Activated CD8-positive, alpha-beta T cell treated with anti-CD3 and anti-CD28 coated beads, Interleukin-2, amount 10 ng/mL, durations not matched to agents 7 days and 5 days (primary cell): ENCODE measurements around the gene TK2. TPM values are rescaled to one million over a fixed set of nuclear protein-coding genes. Genes with fewer than 3 reads are reported as not detected.
"Not testable (repeated sequence)": the region's sequence is repeated elsewhere in the genome, so short reads cannot be mapped to it uniquely, and the experiment has no call there.

Source experiments
- ATAC-seq: fragments of 150-1000 bp; cut with Tn5 transposase; one replicate; pipeline ENCODE4 v1.10.0; 2021; ENCODE audit warnings: moderate library complexity
- CTCF ChIA-PET: fragments of 350-600 bp; sonication (Branson Sonifier 250); formaldehyde crosslinking; loops from one replicate; lab custom pipeline; 2021; ENCODE audit warnings: antibody characterized with exemption; lab: Charles Lee
- POLR2A ChIA-PET: fragments of 350-600 bp; sonication (Branson Sonifier 250); formaldehyde crosslinking; loops from one replicate; lab custom pipeline; 2021; ENCODE audit warnings: antibody characterized with exemption; lab: Charles Lee
- DNase-seq: peaks from one replicate; pipeline ENCODE4 v3.0.0-alpha.2; 2020
- H3K27ac Mint-ChIP-seq: one replicate; pipeline ENCODE4 v1.8.0; 2021; ENCODE audit warnings: mild to moderate bottlenecking, mixed read lengths
- H3K27me3 Mint-ChIP-seq: one replicate; pipeline ENCODE4 v1.8.0; 2021; ENCODE audit warnings: low read depth, mixed read lengths
- H3K36me3 Mint-ChIP-seq: one replicate; pipeline ENCODE4 v1.8.0; 2021; ENCODE audit warnings: low read depth, mixed read lengths
- H3K4me1 Mint-ChIP-seq: one replicate; pipeline ENCODE4 v1.8.0; 2021; ENCODE audit warnings: low read depth, mixed read lengths
- H3K4me3 Mint-ChIP-seq: one replicate; pipeline ENCODE4 v1.8.0; 2021; ENCODE audit warnings: mild to moderate bottlenecking, mixed read lengths
- H3K9me3 Mint-ChIP-seq: one replicate; pipeline ENCODE4 v1.8.0; 2022; ENCODE audit warnings: mixed read lengths; ENCODE audit not compliant: insufficient read depth
- total RNA-seq, 2 experiments: library from RNA; stranded (reverse); gene quantifications; one replicate each; pipeline ENCODE4 v1.2.3, GENCODE V29; 2021

The TK2 gene
- total RNA-seq, result 1 to 10 TPM; 5.7 to 6.4 TPM

- ChIA-PET CTCF (interaction anchor here (0.9 to 5.3 kb wide), 6 partner anchors 9 to 143 kb away, joined by 3 to 63 read pairs (median 7); no protein-coding TSS in a partner anchor), POLR2A (interaction anchor here (0.6 to 9.3 kb wide), 3 partner anchors 11 to 32 kb away, joined by 3 to 136 read pairs (median 30); no protein-coding TSS in a partner anchor)
- Mint-ChIP-seq H3K36me3 (peaks cover 20% of the 10 kb centered on the region), H3K27me3 (no peaks in the 10 kb centered on the region), H3K27ac (peak within 1 kb of the TSS; percentile 84), H3K4me3 (peak within 1 kb of the TSS; percentile 90), H3K4me1 (peaks cover 59% of the 10 kb centered on the region), H3K9me3 (no peaks in the 10 kb centered on the region)
- DNase-seq, result peak; percentile 55
- peak; percentile 38 for ATAC-seq
These were observed at the start of gene TK2 for GRCh38 chr16:66549284-66550131. TK2 (minus strand) TSS chr16:66550122; CDS start chr16:66550061, 61 bp downstream.

GRCh38 chr16:66598111-66598510 lies 48.2 kb upstream of the TK2 start:
- peak; percentile 64 for DNase-seq
- H3K27ac Mint-ChIP-seq, result peak overlapping the region; percentile 92
- POLR2A ChIA-PET, result interaction anchor here (0.6 to 2.4 kb wide), 8 partner anchors 10 to 190 kb away, joined by 3 to 9 read pairs (median 4); partner anchors contain the start of genes CKLF and CMTM2

GRCh38 chr16:66596986-66597848 lies 47.3 kb upstream of the TK2 start:
- H3K9me3 Mint-ChIP-seq, result peaks cover 5% of the 10 kb centered on the region
- DNase-seq, result peak; percentile 57
- peak; percentile 45 for ATAC-seq

More at GRCh38 chr16:66598111-66598510, 48.2 kb upstream of the TK2 start:
- CTCF ChIA-PET, result interaction anchor here (0.6 to 4.2 kb wide), 10 partner anchors 8 to 270 kb away, joined by 3 to 25 read pairs (median 6); no protein-coding TSS in a partner anchor
- H3K4me3 Mint-ChIP-seq, result peak overlapping the region; percentile 30
- peaks cover 15% of the 10 kb centered on the region for H3K36me3 Mint-ChIP-seq
- peaks cover 5% of the 10 kb centered on the region for H3K9me3 Mint-ChIP-seq
- H3K4me1 Mint-ChIP-seq, result peaks cover 58% of the 10 kb centered on the region
- peak; percentile 70 for ATAC-seq
- no peaks in the 10 kb centered on the region for H3K27me3 Mint-ChIP-seq

GRCh38 chr16:66596559-66596958 lies 46.6 kb upstream of the TK2 start:
- Mint-ChIP-seq H3K36me3 (peaks cover 12% of the 10 kb centered on the region), H3K4me1 (peaks cover 55% of the 10 kb centered on the region), H3K27ac (peak overlapping the region; percentile 92)
- not testable (repeated sequence) for DNase-seq, H3K9me3 Mint-ChIP-seq, H3K4me3 Mint-ChIP-seq, ATAC-seq, H3K27me3 Mint-ChIP-seq
- CTCF ChIA-PET, result interaction anchor here (1.8 to 4.2 kb wide), 4 partner anchors 10 to 54 kb away, joined by 5 to 24 read pairs (median 8); no protein-coding TSS in a partner anchor
- POLR2A ChIA-PET, result interaction anchor here (0.6 to 2.4 kb wide), 5 partner anchors 12 to 74 kb away, joined by 3 to 9 read pairs (median 4); partner anchors contain the start of genes CKLF and CMTM2

More at GRCh38 chr16:66596986-66597848, 47.3 kb upstream of the TK2 start:
- ChIA-PET CTCF (interaction anchor here (1.2 to 4.2 kb wide), 8 partner anchors 8 to 190 kb away, joined by 3 to 25 read pairs (median 6); no protein-coding TSS in a partner anchor), POLR2A (interaction anchor here (0.6 to 2.4 kb wide), 6 partner anchors 11 to 189 kb away, joined by 4 to 9 read pairs (median 4); partner anchors contain the start of genes CKLF and CMTM2)
- peaks cover 51% of the 10 kb centered on the region for H3K4me1 Mint-ChIP-seq
- peak overlapping the region; percentile 92 for H3K27ac Mint-ChIP-seq
- no peaks in the 10 kb centered on the region for H3K27me3 Mint-ChIP-seq
- peaks cover 15% of the 10 kb centered on the region for H3K36me3 Mint-ChIP-seq
- H3K4me3 Mint-ChIP-seq, result peak overlapping the region; percentile 61

- H3K27me3 Mint-ChIP-seq, result no peaks in the 10 kb centered on the region
- POLR2A ChIA-PET, result no interaction called here
These were observed 44.8 kb upstream of the TK2 start for GRCh38 chr16:66594739-66595138.

GRCh38 chr16:66592814-66593213 lies 42.9 kb upstream of the TK2 start:
- DNase-seq, result no peak
- CTCF ChIA-PET, result no interaction called here
- H3K4me1 Mint-ChIP-seq, result peaks cover 58% of the 10 kb centered on the region
- no peaks in the 10 kb centered on the region for H3K27me3 Mint-ChIP-seq
- H3K4me3 Mint-ChIP-seq, result no peak overlapping the region
- POLR2A ChIA-PET, result no interaction called here
- no peak overlapping the region for H3K27ac Mint-ChIP-seq
- ATAC-seq, result no peak
- no peaks in the 10 kb centered on the region for H3K36me3 Mint-ChIP-seq
- peaks cover 5% of the 10 kb centered on the region for H3K9me3 Mint-ChIP-seq

More at GRCh38 chr16:66594739-66595138, 44.8 kb upstream of the TK2 start:
- Mint-ChIP-seq H3K36me3 (peaks cover 2% of the 10 kb centered on the region), H3K27ac (no peak overlapping the region), H3K4me3 (no peak overlapping the region), H3K4me1 (peaks cover 58% of the 10 kb centered on the region), H3K9me3 (peaks cover 5% of the 10 kb centered on the region)
- DNase-seq (no peak), ATAC-seq (no peak)
- CTCF ChIA-PET, result interaction anchor here (0.8 to 1.8 kb wide), 3 partner anchors 9 to 236 kb away, joined by 3 to 4 read pairs (median 4); partner anchors contain the start of gene NAE1

GRCh38 chr16:66592241-66592640 lies 42.3 kb upstream of the TK2 start:
- no peak overlapping the region for H3K27ac Mint-ChIP-seq
- POLR2A ChIA-PET, result no interaction called here
- no peak for DNase-seq
- CTCF ChIA-PET, result interaction anchor here (1.0 kb wide), 1 partner anchor 11 kb away, joined by 3 read pairs; no protein-coding TSS in a partner anchor
- no peak overlapping the region for H3K4me3 Mint-ChIP-seq
- H3K36me3 Mint-ChIP-seq, result no peaks in the 10 kb centered on the region
- peaks cover 5% of the 10 kb centered on the region for H3K9me3 Mint-ChIP-seq
- peaks cover 58% of the 10 kb centered on the region for H3K4me1 Mint-ChIP-seq
- no peaks in the 10 kb centered on the region for H3K27me3 Mint-ChIP-seq
- ATAC-seq, result no peak

GRCh38 chr16:66591018-66591417 lies 41.1 kb upstream of the TK2 start:
- ATAC-seq, result no peak
- H3K27ac Mint-ChIP-seq, result no peak overlapping the region
- peak overlapping the region; percentile 77 for H3K4me3 Mint-ChIP-seq
- no peaks in the 10 kb centered on the region for H3K36me3 Mint-ChIP-seq
- ChIA-PET POLR2A (interaction anchor here (2.3 to 2.5 kb wide), 2 partner anchors 13 to 38 kb away, joined by 16 to 21 read pairs; partner anchors contain the start of genes CKLF and CMTM3), CTCF (interaction anchor here (0.9 to 3.1 kb wide), 17 partner anchors 8 to 249 kb away, joined by 3 to 57 read pairs (median 12); partner anchors contain the start of genes CKLF, CMTM2 and CMTM3)
- H3K4me1 Mint-ChIP-seq, result peaks cover 54% of the 10 kb centered on the region
- H3K27me3 Mint-ChIP-seq, result no peaks in the 10 kb centered on the region
- no peak for DNase-seq
- H3K9me3 Mint-ChIP-seq, result peaks cover 5% of the 10 kb centered on the region

- ChIA-PET CTCF (interaction anchor here (0.9 to 3.1 kb wide), 21 partner anchors 8 to 248 kb away, joined by 3 to 57 read pairs (median 7); partner anchors contain the start of genes CKLF, CMTM2 and CMTM3), POLR2A (interaction anchor here (2.3 to 2.5 kb wide), 2 partner anchors 14 to 38 kb away, joined by 16 to 21 read pairs; partner anchors contain the start of genes CKLF and CMTM3)
- DNase-seq (peak; percentile 58), ATAC-seq (peak; percentile 64)
- Mint-ChIP-seq H3K4me3 (peak overlapping the region; percentile 77), H3K4me1 (peaks cover 57% of the 10 kb centered on the region), H3K9me3 (peaks cover 5% of the 10 kb centered on the region), H3K27ac (peak overlapping the region; percentile 84), H3K27me3 (no peaks in the 10 kb centered on the region), H3K36me3 (no peaks in the 10 kb centered on the region)
These were observed 40.4 kb upstream of the TK2 start for GRCh38 chr16:66590322-66590721.

GRCh38 chr16:66588981-66589713 lies 39.2 kb upstream of the TK2 start:
- peaks cover 5% of the 10 kb centered on the region for H3K9me3 Mint-ChIP-seq
- H3K36me3 Mint-ChIP-seq, result no peaks in the 10 kb centered on the region
- peak overlapping the region; percentile 55 for H3K27ac Mint-ChIP-seq
- H3K4me1 Mint-ChIP-seq, result peaks cover 52% of the 10 kb centered on the region
- ChIA-PET CTCF (interaction anchor here (0.5 to 3.1 kb wide), 33 partner anchors 9 to 232 kb away, joined by 3 to 57 read pairs (median 7); partner anchors contain the start of genes CKLF, CMTM2 and CMTM3), POLR2A (interaction anchor here (2.3 to 2.5 kb wide), 2 partner anchors 15 to 36 kb away, joined by 16 to 21 read pairs; partner anchors contain the start of genes CKLF and CMTM3)
- H3K4me3 Mint-ChIP-seq, result peak overlapping the region; percentile 55
- no peaks in the 10 kb centered on the region for H3K27me3 Mint-ChIP-seq
- DNase-seq (peak; percentile 83), ATAC-seq (peak; percentile 88)
